Effector CD4-positive, alpha-beta T cell (primary cell): ENCODE measurements around the gene PCP2.
A peak's percentile ranks its signal among the peaks of the same experiment; 100 is the strongest.

ENCODE experiments used
- DNase-seq: peaks from one replicate; pipeline ENCODE4 v3.0.0-alpha.2; 2020
- total RNA-seq: gene quantifications from one replicate; lab custom pipeline; 2026; lab: John Stamatoyannopoulos, UW

The PCP2 gene
- total RNA-seq, result 1.3 reads per million

- DNase-seq, result no peak
Measured at GRCh38 chr19:7633698-7634097, at the start of gene PCP2. Gene PCP2, minus strand, starts transcription at chr19:7633719. Its CDS starts 262 bp downstream, at chr19:7633457.

- no peak for DNase-seq
Measured at GRCh38 chr19:7682175-7682855, 48.8 kb upstream of the PCP2 start.

GRCh38 chr19:7681340-7682174, 48.0 kb upstream of the PCP2 start:
- DNase-seq, result peak; percentile 79

GRCh38 chr19:7680606-7681339, 47.3 kb upstream of the PCP2 start, which contains the start of gene TRAPPC5:
Gene TRAPPC5, plus strand, starts transcription at chr19:7680833. Its CDS starts 1,421 bp downstream, at chr19:7682254.
- DNase-seq, result peak; percentile 84

GRCh38 chr19:7679771-7680605, 46.5 kb upstream of the PCP2 start:
- DNase-seq, result no peak

- DNase-seq, result peak; percentile 60
Measured at GRCh38 chr19:7678971-7679751, 45.6 kb upstream of the PCP2 start.

- no peak for DNase-seq
Measured at GRCh38 chr19:7677669-7678311, 44.3 kb upstream of the PCP2 start.

GRCh38 chr19:7676854-7677253, 43.3 kb upstream of the PCP2 start, which contains the start of gene MCEMP1:
Gene MCEMP1, plus strand, starts transcription at chr19:7677090. Its CDS starts 31 bp downstream, at chr19:7677121.
- DNase-seq, result no peak

GRCh38 chr19:7676376-7676775, 42.9 kb upstream of the PCP2 start:
- no peak for DNase-seq

GRCh38 chr19:7674010-7675005, 40.8 kb upstream of the PCP2 start:
- DNase-seq, result no peak

- no peak for DNase-seq
Measured at GRCh38 chr19:7672522-7672921, 39.0 kb upstream of the PCP2 start.

GRCh38 chr19:7670790-7671189, 37.3 kb upstream of the PCP2 start:
- DNase-seq, result no peak

- DNase-seq, result no peak
Measured at GRCh38 chr19:7670150-7670783, 36.7 kb upstream of the PCP2 start.

- DNase-seq, result no peak
Measured at GRCh38 chr19:7669641-7670040, 36.1 kb upstream of the PCP2 start.

GRCh38 chr19:7668842-7669241, 35.3 kb upstream of the PCP2 start, which contains the start of gene RETN:
Gene RETN, plus strand, starts transcription at chr19:7669049. Its CDS starts 278 bp downstream, at chr19:7669327.
- DNase-seq, result no peak

- no peak for DNase-seq
Measured at GRCh38 chr19:7665076-7665475, 31.6 kb upstream of the PCP2 start.

- DNase-seq, result no peak
Measured at GRCh38 chr19:7663706-7664105, 30.2 kb upstream of the PCP2 start.

- DNase-seq, result no peak
Measured at GRCh38 chr19:7662657-7663056, 29.1 kb upstream of the PCP2 start.
